ENCODE results near the gene KCND3.

Gene KCND3

DNA sequence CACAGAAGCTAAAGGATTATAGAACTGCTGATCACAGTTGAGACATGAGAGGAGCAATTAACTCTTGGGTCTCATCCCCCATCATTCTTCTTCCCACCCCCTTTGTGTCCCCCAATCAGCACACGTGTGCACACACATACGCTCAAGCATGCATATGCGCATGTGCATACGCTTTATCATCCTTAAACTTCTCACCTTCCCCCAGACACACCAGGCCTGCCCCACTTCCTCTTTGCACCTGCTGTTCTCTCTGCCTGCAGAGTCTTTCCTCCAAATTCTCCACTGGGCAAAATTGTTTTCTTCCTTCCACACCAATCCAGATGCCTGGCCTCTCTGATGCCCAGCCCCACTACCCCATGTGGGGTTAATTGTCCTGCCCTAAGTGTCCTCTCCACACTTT is 13.0 kb upstream of the KCND3 start:
- no peak for DNase-seq (ENCODE audit: low read depth)

DNA sequence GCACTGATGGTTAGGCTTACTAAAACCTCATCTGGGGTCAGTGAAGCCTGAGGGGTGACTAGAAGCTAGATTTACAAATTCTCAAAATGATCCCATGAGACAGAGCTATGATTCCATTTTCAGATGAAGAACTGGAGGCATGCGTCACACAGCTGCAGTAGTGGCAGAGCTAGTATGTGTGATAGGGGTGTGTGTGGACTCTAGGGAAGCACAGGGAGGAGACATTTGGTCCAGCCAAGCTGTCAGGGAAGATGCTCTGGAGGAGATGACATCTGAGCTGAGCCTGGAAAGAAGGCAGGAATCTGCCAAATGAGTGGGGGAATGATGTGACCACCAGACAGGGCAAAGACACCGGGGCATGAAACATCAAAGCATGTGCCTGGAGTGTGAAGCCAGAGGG is 12.0 kb upstream of the KCND3 start:
- no peak for DNase-seq (ENCODE audit: low read depth)
- no peak overlapping the region for H3K4me3 ChIP-seq (ENCODE audit: low read depth, low read length)
- TF ChIP-seq, protein P1, sequence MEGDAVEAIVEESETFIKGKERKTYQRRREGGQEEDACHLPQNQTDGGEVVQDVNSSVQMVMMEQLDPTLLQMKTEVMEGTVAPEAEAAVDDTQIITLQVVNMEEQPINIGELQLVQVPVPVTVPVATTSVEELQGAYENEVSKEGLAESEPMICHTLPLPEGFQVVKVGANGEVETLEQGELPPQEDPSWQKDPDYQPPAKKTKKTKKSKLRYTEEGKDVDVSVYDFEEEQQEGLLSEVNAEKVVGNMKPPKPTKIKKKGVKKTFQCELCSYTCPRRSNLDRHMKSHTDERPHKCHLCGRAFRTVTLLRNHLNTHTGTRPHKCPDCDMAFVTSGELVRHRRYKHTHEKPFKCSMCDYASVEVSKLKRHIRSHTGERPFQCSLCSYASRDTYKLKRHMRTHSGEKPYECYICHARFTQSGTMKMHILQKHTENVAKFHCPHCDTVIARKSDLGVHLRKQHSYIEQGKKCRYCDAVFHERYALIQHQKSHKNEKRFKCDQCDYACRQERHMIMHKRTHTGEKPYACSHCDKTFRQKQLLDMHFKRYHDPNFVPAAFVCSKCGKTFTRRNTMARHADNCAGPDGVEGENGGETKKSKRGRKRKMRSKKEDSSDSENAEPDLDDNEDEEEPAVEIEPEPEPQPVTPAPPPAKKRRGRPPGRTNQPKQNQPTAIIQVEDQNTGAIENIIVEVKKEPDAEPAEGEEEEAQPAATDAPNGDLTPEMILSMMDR (IDR thresholded peaks at IDR 0.05; ENCODE audit: low read depth, low read length, missing control alignments), result no peak

More for the DNA sequence above, 13.0 kb upstream of the KCND3 start:
- no peak overlapping the region for H3K4me3 ChIP-seq (ENCODE audit: low read depth, low read length)
- TF ChIP-seq, protein P1 (IDR thresholded peaks at IDR 0.05; ENCODE audit: low read depth, low read length, missing control alignments), result no peak

DNA sequence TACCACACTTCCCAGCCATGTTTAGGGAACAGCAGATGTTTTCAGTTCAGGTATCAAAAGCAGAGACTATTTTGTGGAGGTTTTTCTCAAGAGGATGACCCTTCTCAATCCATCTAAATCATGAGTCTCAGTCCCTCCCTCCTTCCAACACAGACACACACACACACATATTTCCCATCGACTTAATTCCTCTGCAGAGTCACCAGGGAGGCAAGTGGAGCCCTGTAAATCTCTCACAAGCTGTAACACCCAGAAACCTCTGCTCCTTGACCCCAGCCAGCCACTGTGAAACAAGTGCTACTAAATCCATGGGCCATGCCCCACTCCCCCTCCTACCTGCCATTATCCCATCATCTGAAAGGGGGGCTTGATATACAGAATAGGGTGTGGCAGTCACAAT is 10.6 kb upstream of the KCND3 start:
- DNase-seq (ENCODE audit: low read depth), result no peak
- TF ChIP-seq, protein P1 (IDR thresholded peaks at IDR 0.05; ENCODE audit: low read depth, low read length, missing control alignments), result no peak
- no peak overlapping the region for H3K4me3 ChIP-seq (ENCODE audit: low read depth, low read length)

DNA sequence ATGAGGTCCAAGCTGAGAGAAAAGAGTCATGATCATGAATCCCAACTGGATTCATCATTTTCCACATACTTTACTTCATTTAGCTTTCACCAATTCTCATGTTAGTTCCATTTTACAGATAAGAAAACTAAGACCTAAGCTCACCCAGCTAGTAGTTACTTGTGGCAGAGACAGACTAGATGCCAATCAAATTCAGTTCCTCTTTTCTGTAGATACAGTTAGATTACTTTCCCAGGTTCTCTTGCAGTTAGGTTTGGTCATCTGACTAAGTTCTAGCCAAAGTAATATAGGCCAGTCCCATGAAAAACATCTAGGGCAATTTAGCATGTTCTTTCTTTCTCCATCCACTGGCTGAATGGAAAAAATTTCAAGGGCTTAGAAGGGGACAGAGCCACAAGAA is 8.9 kb upstream of the KCND3 start:
- TF ChIP-seq, protein P1 (IDR thresholded peaks at IDR 0.05; ENCODE audit: low read depth, low read length, missing control alignments), result no peak
- no peak overlapping the region for H3K4me3 ChIP-seq (ENCODE audit: low read depth, low read length)
- no peak for DNase-seq (ENCODE audit: low read depth)

DNA sequence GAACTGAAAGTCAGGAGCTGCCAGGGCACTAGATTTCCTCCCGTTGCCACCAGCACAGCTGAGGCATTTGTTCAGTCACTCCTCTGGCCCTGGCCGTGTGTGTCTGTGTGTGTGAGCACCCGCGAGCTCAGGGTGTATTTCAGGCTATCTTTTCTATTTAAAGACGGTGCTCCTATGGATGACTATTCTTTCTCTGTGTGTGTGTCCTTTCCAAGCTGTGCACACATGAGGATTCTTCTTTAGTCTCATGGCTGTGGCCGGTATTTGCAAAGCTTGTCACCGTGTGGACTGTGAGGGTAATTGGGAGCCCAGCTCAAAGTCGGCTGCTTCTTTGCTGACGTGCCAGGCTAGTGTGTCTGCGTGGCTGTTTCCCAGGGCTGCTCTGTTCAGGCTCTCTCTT is 3.0 kb upstream of the KCND3 start:
- H3K4me3 ChIP-seq (ENCODE audit: low read depth, low read length), result no peak overlapping the region
- TF ChIP-seq, protein P1 (IDR thresholded peaks at IDR 0.05; ENCODE audit: low read depth, low read length, missing control alignments), result no peak
- no peak for DNase-seq (ENCODE audit: low read depth)

DNA sequence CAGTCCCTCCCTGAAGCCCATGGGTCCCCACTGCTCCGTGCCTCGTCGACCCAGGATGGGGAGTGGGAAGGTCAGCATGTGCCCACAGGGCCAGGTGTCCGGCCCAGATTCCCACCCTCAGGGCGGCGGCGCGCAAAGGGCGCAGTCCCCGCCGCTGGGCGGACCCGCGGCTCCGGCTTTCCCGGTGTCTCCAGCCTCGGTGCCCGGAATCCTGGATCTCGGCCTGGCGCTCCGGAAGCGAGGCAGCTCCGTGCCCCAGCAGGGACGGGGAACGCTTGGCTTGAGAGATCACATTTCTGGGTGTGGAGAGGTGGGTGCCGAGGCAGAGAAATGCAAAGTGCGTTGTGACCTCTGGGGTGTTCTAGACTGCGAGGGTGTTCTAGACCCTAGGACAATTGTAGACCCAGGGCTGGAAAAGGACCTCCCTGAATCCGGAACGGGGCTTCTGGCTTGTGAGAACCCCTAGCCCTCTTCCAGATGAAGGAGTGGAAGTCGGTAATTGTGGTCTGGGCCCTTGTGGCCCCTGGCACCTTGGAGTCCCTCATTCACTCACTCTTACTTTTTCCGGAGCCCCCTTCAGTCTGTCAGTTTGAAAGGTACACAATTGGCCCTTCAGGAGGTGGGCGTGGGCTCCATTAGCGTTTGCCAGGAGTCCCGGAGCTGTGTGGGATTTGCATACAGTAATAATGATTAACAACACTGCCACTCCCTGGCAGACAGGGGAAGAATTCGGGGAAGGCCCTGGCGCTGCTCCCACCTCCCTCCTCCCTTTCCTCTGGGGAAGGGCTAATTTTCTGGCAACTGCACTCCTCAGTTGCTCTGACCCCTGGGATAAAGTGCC is 1.6 kb upstream of the KCND3 start:
- TF ChIP-seq, protein P1 (IDR thresholded peaks at IDR 0.05; ENCODE audit: low read depth, low read length, missing control alignments), result no peak
- H3K4me3 ChIP-seq (ENCODE audit: low read depth, low read length), result no peak overlapping the region
- no peak for DNase-seq (ENCODE audit: low read depth)
